HEK293 (cell line): ENCODE data around the gene ZFR.
A peak's percentile ranks its signal among the peaks of the same experiment; 100 is the strongest.

Experiments used
- CTCF ChIA-PET: fragments of 350-600 bp; formaldehyde crosslinking; extraction: SDS; loops from one replicate; lab custom pipeline; 2021; ENCODE audit warnings: antibody characterized with exemption; lab: Yijun Ruan, JAX
- POLR2A ChIA-PET: fragments of 300-600 bp; formaldehyde crosslinking; extraction: SDS; loops from one replicate; lab custom pipeline; 2020; ENCODE audit warnings: antibody characterized with exemption, inconsistent platforms; lab: Yijun Ruan, JAX
- H3K27ac ChIP-seq: fragments of 200-500 bp; sonication (Bioruptor generic); 2 replicates; pipeline ENCODE4 v1.5.1; 2014; ENCODE audit warnings: low read depth, low read length, control low read depth, inconsistent platforms; ENCODE audit errors: extremely low read depth
- H3K36me3 ChIP-seq, 2 experiments: fragments of 200-500 bp in 1 of 2; sonication (Bioruptor generic) in 1 of 2; 1 replicate in 1 of 2; 2 replicates in 1 of 2; pipeline ENCODE4 v1.5.1; 2014 to 2017; ENCODE audit warnings: inconsistent platforms in 2 of 2, low read length in 2 of 2; ENCODE audit not compliant: control insufficient read depth in 2 of 2, insufficient read depth in 1 of 2
- H3K4me1 ChIP-seq: fragments of 200-500 bp; sonication (Bioruptor generic); 2 replicates; pipeline ENCODE4 v1.5.1; 2014; ENCODE audit warnings: mild to moderate bottlenecking, low read length, inconsistent platforms; ENCODE audit not compliant: control insufficient read depth, insufficient read depth
- H3K4me3 ChIP-seq: 2 replicates; pipeline ENCODE4 v1.5.1; 2011; ENCODE audit warnings: low read depth, mild to moderate bottlenecking, control low read depth, low read length, moderate library complexity
- H3K9me3 ChIP-seq: fragments of 200-500 bp; sonication (Bioruptor generic); 2 replicates; pipeline ENCODE4 v1.5.1; 2014; ENCODE audit warnings: low read depth, low read length, inconsistent platforms; ENCODE audit not compliant: control insufficient read depth, insufficient read depth
- EGR2 ChIP-seq: fragments of 450-650 bp; formaldehyde crosslinking; IDR thresholded peaks from 2 replicates; pipeline ENCODE4 v1.5.1; 2016; ENCODE audit warnings: low read depth, missing biosample characterization, missing genetic modification characterization
- GLIS2 ChIP-seq: fragments of 450-650 bp; formaldehyde crosslinking; IDR thresholded peaks from 2 replicates; pipeline ENCODE4 v1.5.1; 2016; ENCODE audit warnings: missing biosample characterization, missing genetic modification characterization
- KLF1 ChIP-seq: fragments of 450-650 bp; formaldehyde crosslinking; IDR thresholded peaks from 2 replicates; pipeline ENCODE4 v1.5.1; 2016; ENCODE audit warnings: missing biosample characterization, missing genetic modification characterization
- KLF7 ChIP-seq: fragments of 450-650 bp; formaldehyde crosslinking; IDR thresholded peaks from 2 replicates; pipeline ENCODE4 v1.5.1; 2016; ENCODE audit warnings: missing biosample characterization, missing genetic modification characterization, borderline replicate concordance
- KLF8 ChIP-seq: fragments of 450-650 bp; formaldehyde crosslinking; IDR thresholded peaks from 2 replicates; pipeline ENCODE4 v1.5.1; 2016; ENCODE audit warnings: missing biosample characterization, missing genetic modification characterization
- KLF9 ChIP-seq: fragments of 450-650 bp; formaldehyde crosslinking; IDR thresholded peaks from 2 replicates; pipeline ENCODE4 v1.5.1; 2016; ENCODE audit warnings: missing biosample characterization, missing genetic modification characterization, low read depth
- SP3 ChIP-seq: fragments of 450-650 bp; formaldehyde crosslinking; IDR thresholded peaks from 2 replicates; pipeline ENCODE4 v1.5.1; 2016; ENCODE audit warnings: missing biosample characterization, missing genetic modification characterization
- ZBTB1 ChIP-seq: fragments of 450-650 bp; formaldehyde crosslinking; IDR thresholded peaks from 2 replicates; pipeline ENCODE4 v1.5.1; 2016; ENCODE audit warnings: missing biosample characterization, missing genetic modification characterization
- ZBTB48 ChIP-seq: fragments of 450-650 bp; formaldehyde crosslinking; IDR thresholded peaks from 2 replicates; pipeline ENCODE4 v1.5.1; 2016; ENCODE audit warnings: missing biosample characterization, missing genetic modification characterization
- ZNF10 ChIP-seq: fragments of 450-650 bp; formaldehyde crosslinking; IDR thresholded peaks from 2 replicates; pipeline ENCODE4 v1.5.1; 2017; ENCODE audit warnings: missing biosample characterization, missing genetic modification characterization
- ZNF121 ChIP-seq: fragments of 450-650 bp; formaldehyde crosslinking; IDR thresholded peaks from 2 replicates; pipeline ENCODE4 v1.5.1; 2016; ENCODE audit warnings: missing biosample characterization, missing genetic modification characterization
- ZNF146 ChIP-seq: fragments of 450-650 bp; formaldehyde crosslinking; IDR thresholded peaks from 2 replicates; pipeline ENCODE4 v1.5.1; 2016; ENCODE audit warnings: missing biosample characterization, missing genetic modification characterization
- ZNF239 ChIP-seq: fragments of 450-650 bp; formaldehyde crosslinking; IDR thresholded peaks from 2 replicates; pipeline ENCODE4 v1.5.1; 2016; ENCODE audit warnings: missing biosample characterization, missing genetic modification characterization
- ZNF274 ChIP-seq, 2 experiments: fragments of 200-500 bp in 1 of 2; fragments of 450-650 bp in 1 of 2; sonication (Bioruptor generic) in 1 of 2; formaldehyde crosslinking in 1 of 2; IDR thresholded peaks; 2 replicates each; pipeline versions ENCODE4 v1.5.1 to v1.6.1; 2014 to 2016; ENCODE audit warnings: borderline replicate concordance in 1 of 2, inconsistent platforms in 1 of 2, low read length in 1 of 2, missing biosample characterization in 1 of 2, missing genetic modification characterization in 1 of 2
- ZNF324 ChIP-seq: fragments of 450-650 bp; formaldehyde crosslinking; IDR thresholded peaks from 2 replicates; pipeline ENCODE4 v1.5.1; 2016; ENCODE audit warnings: missing biosample characterization, missing genetic modification characterization
- ZNF335 ChIP-seq: fragments of 450-650 bp; formaldehyde crosslinking; conservative IDR thresholded peaks from 2 replicates; pipeline ENCODE4 v1.5.1; 2016; ENCODE audit warnings: missing biosample characterization, missing genetic modification characterization
- ZNF366 ChIP-seq: fragments of 450-650 bp; formaldehyde crosslinking; conservative IDR thresholded peaks from 2 replicates; pipeline ENCODE4 v1.5.1; 2016; ENCODE audit warnings: missing biosample characterization, missing genetic modification characterization
- ZNF596 ChIP-seq: fragments of 450-650 bp; IDR thresholded peaks from 2 replicates; pipeline ENCODE4 v1.5.0; 2018; ENCODE audit warnings: missing biosample characterization, mild to moderate bottlenecking, missing genetic modification characterization, moderate library complexity
- ZNF837 ChIP-seq: fragments of 450-650 bp; formaldehyde crosslinking; IDR thresholded peaks from 2 replicates; pipeline ENCODE4 v1.5.1; 2016; ENCODE audit warnings: missing biosample characterization, missing genetic modification characterization
- TF ChIP-seq, protein P1 (sequence below): fragments of 450-650 bp; formaldehyde crosslinking; IDR thresholded peaks from 2 replicates; pipeline ENCODE4; 2016; ENCODE audit warnings: missing biosample characterization, missing genetic modification characterization
- TF ChIP-seq, protein P2 (sequence below): fragments of 450-650 bp; formaldehyde crosslinking; IDR thresholded peaks from 2 replicates; pipeline ENCODE4 v1.5.1; 2016; ENCODE audit warnings: missing biosample characterization, missing genetic modification characterization
- TF ChIP-seq, protein P3 (sequence below): fragments of 450-650 bp; formaldehyde crosslinking; IDR thresholded peaks from 2 replicates; pipeline ENCODE4 v1.5.1; 2016; ENCODE audit warnings: missing biosample characterization, missing genetic modification characterization
- TF ChIP-seq, protein P4 (sequence below): fragments of 450-650 bp; formaldehyde crosslinking; IDR thresholded peaks from 2 replicates; pipeline ENCODE4 v1.5.1; 2016; ENCODE audit warnings: missing biosample characterization, missing genetic modification characterization

Gene ZFR

DNA sequence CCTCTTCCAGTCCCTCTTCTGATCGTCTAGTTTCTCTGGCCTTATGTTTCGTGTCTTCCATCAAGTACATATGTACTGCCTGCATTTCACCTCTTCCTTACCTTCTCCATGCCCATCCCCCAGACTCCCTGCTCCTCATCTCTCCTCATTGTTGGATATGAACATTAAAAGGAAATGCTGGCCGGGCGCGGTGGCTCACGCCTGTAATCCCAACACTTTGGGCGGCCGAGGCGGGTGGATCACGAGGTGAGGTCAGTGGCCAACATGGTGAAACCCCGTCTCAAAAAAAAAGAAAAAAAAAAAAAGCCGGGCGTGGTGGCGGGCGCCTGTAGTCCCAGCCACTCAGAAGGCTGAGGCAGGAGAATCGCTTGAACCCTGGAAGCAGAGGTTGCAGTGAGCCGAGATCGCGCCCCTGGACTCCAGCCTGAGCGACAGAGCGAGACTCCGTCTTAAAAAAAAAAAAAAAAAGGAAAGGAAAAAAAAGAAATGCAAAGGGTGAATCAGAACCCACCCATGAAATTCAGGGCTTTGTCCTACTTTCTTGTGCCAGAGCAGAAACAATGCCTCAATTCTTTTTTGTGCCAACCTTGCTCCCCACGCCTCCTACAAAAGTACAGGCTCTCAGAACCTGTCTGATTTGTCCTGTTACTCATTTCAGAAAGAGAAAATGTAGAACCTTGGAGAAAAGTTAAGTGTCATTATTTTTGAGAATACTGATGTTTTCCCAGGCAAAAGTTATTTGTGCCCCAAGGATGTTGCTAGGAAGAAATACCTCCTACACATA lies 1.5 kb upstream of the ZFR start:
- ChIA-PET POLR2A (no interaction called here), CTCF (interaction anchor here (0.6 kb wide), 1 partner anchor 188 kb away, joined by 3 read pairs; no protein-coding TSS in a partner anchor)
- no peaks in the 10 kb centered on the region for H3K9me3 ChIP-seq
- peaks cover 0 to 17% of the 10 kb centered on the region in 2 experiments; a peak in 1 of 3 replicates for H3K36me3 ChIP-seq
- no peak overlapping the region for H3K4me3 ChIP-seq
- peaks cover 7% of the 10 kb centered on the region; the same call in 1 of the 2 replicates for H3K4me1 ChIP-seq
- H3K27ac ChIP-seq = no peak overlapping the region
- TF ChIP-seq, protein P1, sequence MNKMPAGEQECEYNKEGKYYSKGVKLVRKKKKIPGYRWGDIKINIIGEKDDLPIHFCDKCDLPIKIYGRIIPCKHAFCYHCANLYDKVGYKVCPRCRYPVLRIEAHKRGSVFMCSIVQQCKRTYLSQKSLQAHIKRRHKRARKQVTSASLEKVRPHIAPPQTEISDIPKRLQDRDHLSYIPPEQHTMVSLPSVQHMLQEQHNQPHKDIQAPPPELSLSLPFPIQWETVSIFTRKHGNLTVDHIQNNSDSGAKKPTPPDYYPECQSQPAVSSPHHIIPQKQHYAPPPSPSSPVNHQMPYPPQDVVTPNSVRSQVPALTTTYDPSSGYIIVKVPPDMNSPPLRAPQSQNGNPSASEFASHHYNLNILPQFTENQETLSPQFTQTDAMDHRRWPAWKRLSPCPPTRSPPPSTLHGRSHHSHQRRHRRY (tag by site-specific recombination) = no peak
- no peak for TF ChIP-seq ZNF274 (IDR thresholded peaks at IDR 0.05; ENCODE audit: low read length)
- no peak for TF ChIP-seq ZNF274 (tag by site-specific recombination; IDR thresholded peaks at IDR 0.05; ENCODE audit: borderline replicate concordance)
- TF ChIP-seq KLF1 (tag by site-specific recombination) = 0 out of 2 replicates have a peak, but pooled peaks have one; percentile 45
- TF ChIP-seq, protein P2, sequence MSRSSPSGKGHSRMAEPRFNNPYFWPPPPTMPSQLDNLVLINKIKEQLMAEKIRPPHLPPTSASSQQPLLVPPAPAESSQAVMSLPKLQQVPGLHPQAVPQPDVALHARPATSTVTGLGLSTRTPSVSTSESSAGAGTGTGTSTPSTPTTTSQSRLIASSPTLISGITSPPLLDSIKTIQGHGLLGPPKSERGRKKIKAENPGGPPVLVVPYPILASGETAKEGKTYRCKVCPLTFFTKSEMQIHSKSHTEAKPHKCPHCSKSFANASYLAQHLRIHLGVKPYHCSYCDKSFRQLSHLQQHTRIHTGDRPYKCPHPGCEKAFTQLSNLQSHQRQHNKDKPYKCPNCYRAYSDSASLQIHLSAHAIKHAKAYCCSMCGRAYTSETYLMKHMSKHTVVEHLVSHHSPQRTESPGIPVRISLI (tag by site-specific recombination) = 0 out of 2 replicates have a peak, but pooled peaks have one; percentile 18

- TF ChIP-seq ZNF335 (tag by site-specific recombination) (peak; percentile 90), ZNF121 (tag by site-specific recombination) (0 out of 2 replicates have a peak, but pooled peaks have one; percentile 38), ZBTB48 (tag by site-specific recombination) (peak; percentile 54; the same call in 1 of the 2 replicates)
- TF ChIP-seq, protein P3, sequence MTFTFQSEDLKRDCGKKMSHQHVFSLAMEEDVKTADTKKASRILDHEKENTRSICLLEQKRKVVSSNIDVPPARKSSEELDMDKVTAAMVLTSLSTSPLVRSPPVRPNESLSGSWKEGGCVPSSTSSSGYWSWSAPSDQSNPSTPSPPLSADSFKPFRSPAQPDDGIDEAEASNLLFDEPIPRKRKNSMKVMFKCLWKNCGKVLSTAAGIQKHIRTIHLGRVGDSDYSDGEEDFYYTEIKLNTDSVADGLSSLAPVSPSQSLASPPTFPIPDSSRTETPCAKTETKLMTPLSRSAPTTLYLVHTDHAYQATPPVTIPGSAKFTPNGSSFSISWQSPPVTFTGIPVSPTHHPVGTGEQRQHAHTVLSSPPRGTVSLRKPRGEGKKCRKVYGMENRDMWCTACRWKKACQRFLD (tag by site-specific recombination) = no peak
- TF ChIP-seq, protein P4, sequence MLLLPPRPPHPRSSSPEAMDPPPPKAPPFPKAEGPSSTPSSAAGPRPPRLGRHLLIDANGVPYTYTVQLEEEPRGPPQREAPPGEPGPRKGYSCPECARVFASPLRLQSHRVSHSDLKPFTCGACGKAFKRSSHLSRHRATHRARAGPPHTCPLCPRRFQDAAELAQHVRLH (tag by site-specific recombination) = no peak
- POLR2A ChIA-PET = interaction anchor here (0.6 to 1.0 kb wide), 3 partner anchors 10 to 94 kb away, joined by 3 read pairs; no protein-coding TSS in a partner anchor
- no peak overlapping the region for H3K27ac ChIP-seq
- H3K36me3 ChIP-seq = peaks cover 2 to 19% of the 10 kb centered on the region in 2 experiments; a peak in 2 of 3 replicates
- CTCF ChIA-PET = interaction anchor here (1.3 kb wide), 1 partner anchor 145 kb away, joined by 3 read pairs; no protein-coding TSS in a partner anchor
- H3K9me3 ChIP-seq = no peaks in the 10 kb centered on the region
- peaks cover 7% of the 10 kb centered on the region; the same call in 1 of the 2 replicates for H3K4me1 ChIP-seq
- no peak overlapping the region for H3K4me3 ChIP-seq
Measured at GRCh38 chr5:32445287-32445758, 783 bp upstream of the ZFR start.

DNA sequence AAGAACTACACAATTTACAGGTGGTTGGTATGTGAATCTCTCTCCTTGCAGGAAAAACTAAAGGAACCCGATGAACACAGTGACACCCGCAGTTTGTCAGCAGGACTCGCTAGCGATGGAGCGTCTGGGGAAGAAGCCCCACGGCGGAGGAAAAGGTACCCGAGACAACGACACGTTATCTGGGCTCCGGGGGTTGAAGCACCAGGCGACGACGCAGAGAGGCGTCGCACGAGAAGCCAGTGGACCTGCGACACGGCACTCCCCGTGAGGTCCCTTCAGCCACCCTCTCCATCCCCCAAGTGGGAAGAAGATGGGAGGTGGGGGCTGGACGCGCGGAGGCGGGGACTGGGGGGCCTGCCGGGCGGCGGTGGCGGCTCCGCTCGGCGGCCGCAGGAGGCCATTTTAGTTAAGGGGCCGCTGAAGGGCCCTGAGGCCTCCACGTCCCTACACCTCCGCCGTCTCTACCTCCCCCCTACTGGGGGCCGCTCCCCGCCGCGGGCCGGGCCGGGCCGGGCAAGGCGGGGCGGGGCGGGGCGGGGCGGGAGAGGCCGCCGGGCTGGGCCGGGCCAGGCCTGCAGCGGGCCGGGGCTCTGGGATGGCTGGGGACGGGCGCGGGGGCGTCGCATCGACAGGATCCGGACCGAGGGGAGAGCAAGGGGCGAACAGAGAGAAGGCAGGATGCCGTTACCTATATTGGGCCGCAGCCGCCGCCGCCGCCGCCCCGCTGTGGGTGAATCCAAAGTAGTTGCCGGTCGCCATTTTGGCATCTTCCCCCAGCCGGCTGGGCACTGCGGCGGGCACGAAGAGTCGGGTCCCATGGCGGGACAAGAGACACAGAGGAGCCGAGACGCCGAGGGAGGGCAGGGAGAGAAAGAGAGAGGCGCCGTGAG lies 754 bp downstream of the ZFR start:
- ChIA-PET CTCF (interaction anchor here (1.3 kb wide), 1 partner anchor 146 kb away, joined by 3 read pairs; no protein-coding TSS in a partner anchor), POLR2A (interaction anchor here (1.0 kb wide), 2 partner anchors 11 to 46 kb away, joined by 3 read pairs; no protein-coding TSS in a partner anchor)
- peak overlapping the region; percentile 95 for H3K27ac ChIP-seq
- H3K4me3 ChIP-seq = peak overlapping the region; percentile 92
- H3K4me1 ChIP-seq = peaks cover 12% of the 10 kb centered on the region; the same call in 1 of the 2 replicates
- H3K9me3 ChIP-seq = no peaks in the 10 kb centered on the region
- peaks cover 5 to 22% of the 10 kb centered on the region in 2 experiments for H3K36me3 ChIP-seq
- TF ChIP-seq ZNF366 (tag by site-specific recombination) (0 out of 2 replicates have a peak, but pooled peaks have one; percentile 10), GLIS2 (tag by site-specific recombination) (peak; percentile 95), EGR2 (tag by site-specific recombination) (peak; percentile 66), ZNF335 (tag by site-specific recombination) (peak; percentile 82), ZNF10 (peak; percentile 79), ZNF837 (tag by site-specific recombination) (no peak), KLF8 (tag by site-specific recombination) (peak; percentile 81), ZNF239 (tag by site-specific recombination) (peak; percentile 53; the same call in 1 of the 2 replicates), KLF7 (tag by site-specific recombination) (peak; percentile 58; the same call in 1 of the 2 replicates), ZNF324 (peak; percentile 49; the same call in 1 of the 2 replicates), ZNF146 (0 out of 2 replicates have a peak, but pooled peaks have one; percentile 4), SP3 (tag by site-specific recombination) (peak; percentile 76), KLF9 (tag by site-specific recombination) (peak; percentile 24; the same call in 1 of the 2 replicates), ZBTB1 (no peak), ZNF596 (tag by site-specific recombination) (0 out of 2 replicates have a peak, but pooled peaks have one; percentile 6)
